SH-SY5Y (cell line): ENCODE data around the gene XKR3.

Experiments used
- GATA2 ChIP-seq: IDR thresholded peaks from 2 replicates; pipeline ENCODE4 v1.6.1; 2011; ENCODE audit warnings: mild to moderate bottlenecking, low read depth, low read length
- GATA3 ChIP-seq: IDR thresholded peaks from 2 replicates; pipeline ENCODE4 v1.6.1; 2011; ENCODE audit warnings: low read depth, mild to moderate bottlenecking, low read length, moderate library complexity

DNA sequence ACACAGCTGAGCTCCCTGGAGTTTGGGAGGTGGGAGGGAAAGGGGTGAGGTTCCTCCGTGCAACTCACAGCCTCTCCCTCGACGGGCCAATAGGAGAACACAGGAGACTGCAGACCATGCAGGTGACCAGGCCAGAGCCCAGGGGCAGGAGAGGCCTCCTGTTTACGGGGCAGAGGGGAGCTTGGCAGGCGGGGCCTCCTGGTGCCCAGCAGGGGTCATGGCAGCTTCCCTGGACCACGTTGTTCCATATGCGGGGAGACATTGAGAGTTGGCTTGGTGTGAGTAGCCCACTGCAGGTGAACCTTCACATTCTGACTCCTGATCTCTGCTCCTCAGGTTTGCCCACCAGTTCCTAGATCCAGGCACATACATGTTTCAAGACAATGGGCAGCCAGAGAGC lies 19.3 kb upstream of the XKR3 start:
- no peak for TF ChIP-seq GATA2
- TF ChIP-seq GATA3 = no peak
